PFSK-1 (cell line): ENCODE measurements around the gene TTLL10.

Experiments
- FOXP2 ChIP-seq: optimal IDR thresholded peaks from 2 replicates; pipeline ENCODE3; 2011; ENCODE audit warnings: borderline replicate concordance, control low read depth, inconsistent platforms; ENCODE audit not compliant: insufficient read depth; ENCODE audit errors: extremely low read length, extremely low read depth
- POLR2AphosphoS5 ChIP-seq: IDR thresholded peaks from 2 replicates; pipeline ENCODE4 v1.6.1; 2012; ENCODE audit warnings: low read depth, mild to moderate bottlenecking, control low read depth, low read length, moderate library complexity
- SIN3A ChIP-seq: IDR thresholded peaks from 2 replicates; pipeline ENCODE4 v1.6.1; 2012; ENCODE audit warnings: mild to moderate bottlenecking, low read length, moderate library complexity, borderline replicate concordance; ENCODE audit not compliant: insufficient read depth
- TAF1 ChIP-seq: IDR thresholded peaks from 2 replicates; pipeline ENCODE4 v1.6.1; 2012; ENCODE audit warnings: low read length, control low read depth, borderline replicate concordance; ENCODE audit not compliant: insufficient read depth
- TF ChIP-seq, protein P1 (sequence below), 2 experiments: IDR thresholded peaks; 2 replicates each; pipeline versions ENCODE4 v1.6.1 to v1.8.0; 2011 to 2012; ENCODE audit warnings: low read depth in 2 of 2, low read length in 2 of 2, control low read depth in 1 of 2, inconsistent platforms in 1 of 2, mild to moderate bottlenecking in 1 of 2, moderate library complexity in 1 of 2; ENCODE audit not compliant: insufficient read depth in 1 of 2

TTLL10 gene

DNA sequence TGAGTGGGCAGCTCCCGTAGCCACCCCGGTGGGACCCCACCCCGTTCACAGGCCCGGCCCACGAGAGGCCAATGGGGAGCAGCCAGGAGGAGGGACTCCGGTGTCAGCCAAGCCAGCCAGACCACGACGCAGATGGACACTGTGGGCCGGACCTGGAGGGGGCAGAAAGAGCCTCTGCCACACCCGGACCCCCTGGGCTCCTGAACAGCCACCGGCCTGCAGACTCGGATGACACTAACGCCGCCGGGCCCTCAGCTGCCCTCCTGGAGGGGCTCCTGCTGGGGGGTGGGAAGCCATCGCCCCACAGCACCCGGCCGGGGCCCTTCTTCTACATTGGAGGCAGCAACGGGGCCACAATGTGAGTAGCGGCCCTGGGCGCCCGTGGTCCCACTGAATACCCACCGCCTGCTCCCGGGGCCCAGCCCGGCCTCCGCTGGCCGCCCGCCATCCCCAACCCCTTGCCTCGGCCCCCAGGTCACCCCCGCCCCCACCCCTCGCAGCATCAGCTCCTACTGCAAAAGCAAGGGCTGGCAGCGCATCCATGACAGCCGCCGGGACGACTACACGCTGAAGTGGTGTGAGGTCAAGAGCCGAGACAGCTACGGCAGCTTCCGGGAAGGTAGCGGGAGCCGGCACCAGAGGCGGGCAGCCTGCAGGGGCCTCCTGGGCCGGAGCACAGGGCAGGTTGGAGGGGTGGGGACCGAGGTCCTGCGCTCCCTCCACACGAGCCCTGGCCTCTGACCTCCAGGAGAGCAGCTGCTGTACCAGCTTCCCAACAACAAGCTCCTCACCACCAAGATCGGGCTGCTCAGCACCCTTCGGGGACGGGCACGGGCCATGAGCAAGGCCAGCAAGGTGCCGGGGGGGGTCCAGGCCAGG, 6.5 kb downstream of the TTLL10 start:
- TF ChIP-seq FOXP2 (no peak), SIN3A (no peak), TAF1 (no peak), POLR2AphosphoS5 (no peak)
- TF ChIP-seq, protein P1, sequence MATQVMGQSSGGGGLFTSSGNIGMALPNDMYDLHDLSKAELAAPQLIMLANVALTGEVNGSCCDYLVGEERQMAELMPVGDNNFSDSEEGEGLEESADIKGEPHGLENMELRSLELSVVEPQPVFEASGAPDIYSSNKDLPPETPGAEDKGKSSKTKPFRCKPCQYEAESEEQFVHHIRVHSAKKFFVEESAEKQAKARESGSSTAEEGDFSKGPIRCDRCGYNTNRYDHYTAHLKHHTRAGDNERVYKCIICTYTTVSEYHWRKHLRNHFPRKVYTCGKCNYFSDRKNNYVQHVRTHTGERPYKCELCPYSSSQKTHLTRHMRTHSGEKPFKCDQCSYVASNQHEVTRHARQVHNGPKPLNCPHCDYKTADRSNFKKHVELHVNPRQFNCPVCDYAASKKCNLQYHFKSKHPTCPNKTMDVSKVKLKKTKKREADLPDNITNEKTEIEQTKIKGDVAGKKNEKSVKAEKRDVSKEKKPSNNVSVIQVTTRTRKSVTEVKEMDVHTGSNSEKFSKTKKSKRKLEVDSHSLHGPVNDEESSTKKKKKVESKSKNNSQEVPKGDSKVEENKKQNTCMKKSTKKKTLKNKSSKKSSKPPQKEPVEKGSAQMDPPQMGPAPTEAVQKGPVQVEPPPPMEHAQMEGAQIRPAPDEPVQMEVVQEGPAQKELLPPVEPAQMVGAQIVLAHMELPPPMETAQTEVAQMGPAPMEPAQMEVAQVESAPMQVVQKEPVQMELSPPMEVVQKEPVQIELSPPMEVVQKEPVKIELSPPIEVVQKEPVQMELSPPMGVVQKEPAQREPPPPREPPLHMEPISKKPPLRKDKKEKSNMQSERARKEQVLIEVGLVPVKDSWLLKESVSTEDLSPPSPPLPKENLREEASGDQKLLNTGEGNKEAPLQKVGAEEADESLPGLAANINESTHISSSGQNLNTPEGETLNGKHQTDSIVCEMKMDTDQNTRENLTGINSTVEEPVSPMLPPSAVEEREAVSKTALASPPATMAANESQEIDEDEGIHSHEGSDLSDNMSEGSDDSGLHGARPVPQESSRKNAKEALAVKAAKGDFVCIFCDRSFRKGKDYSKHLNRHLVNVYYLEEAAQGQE (IDR thresholded peaks at IDR 0.05; ENCODE audit: insufficient read depth in 1 of 2, low read depth in 2 of 2, low read length in 2 of 2): no peak

DNA sequence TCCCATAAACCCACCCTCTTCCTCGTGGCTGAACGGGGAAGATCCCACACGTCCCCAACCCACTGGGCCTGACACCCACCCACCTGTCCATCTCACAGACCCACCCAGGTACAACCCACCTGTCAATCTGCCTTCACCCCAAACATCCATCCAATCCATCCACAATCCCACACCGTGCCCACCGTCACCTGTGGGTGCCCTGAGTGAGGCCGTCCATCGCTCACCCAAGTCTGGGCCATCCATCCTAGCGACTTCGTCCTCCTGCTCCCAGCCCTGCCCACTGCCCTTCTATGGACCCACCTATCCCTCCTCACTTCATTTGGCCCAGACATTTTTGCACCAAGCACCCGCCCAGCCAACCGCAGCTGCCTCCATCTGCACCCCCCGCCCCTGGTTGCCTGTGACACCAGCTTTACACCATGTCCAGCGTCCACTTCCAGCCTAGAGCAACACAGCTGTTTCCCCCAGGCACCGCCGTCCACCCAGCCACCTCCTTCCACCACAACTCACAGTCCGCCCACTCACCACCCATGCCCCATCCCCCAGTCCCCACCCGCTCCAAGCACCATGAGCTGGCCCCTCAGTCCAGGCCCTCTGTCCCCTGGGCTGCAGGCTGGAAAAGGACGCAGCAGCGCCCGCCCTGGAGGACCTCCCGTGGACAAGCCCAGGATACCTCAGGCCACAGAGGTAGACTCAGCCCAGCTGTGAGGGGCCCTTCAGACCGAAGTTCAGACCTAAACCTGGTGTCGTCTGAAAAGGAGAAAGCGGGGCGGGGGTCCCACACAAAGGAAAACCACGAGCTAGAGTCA, 7.7 kb downstream of the TTLL10 start:
- TF ChIP-seq TAF1: no peak
- TF ChIP-seq, protein P1 (IDR thresholded peaks at IDR 0.05; ENCODE audit: insufficient read depth in 1 of 2, low read depth in 2 of 2, low read length in 2 of 2): no peak
- no peak for TF ChIP-seq FOXP2
- no peak for TF ChIP-seq SIN3A
- no peak for TF ChIP-seq POLR2AphosphoS5

DNA sequence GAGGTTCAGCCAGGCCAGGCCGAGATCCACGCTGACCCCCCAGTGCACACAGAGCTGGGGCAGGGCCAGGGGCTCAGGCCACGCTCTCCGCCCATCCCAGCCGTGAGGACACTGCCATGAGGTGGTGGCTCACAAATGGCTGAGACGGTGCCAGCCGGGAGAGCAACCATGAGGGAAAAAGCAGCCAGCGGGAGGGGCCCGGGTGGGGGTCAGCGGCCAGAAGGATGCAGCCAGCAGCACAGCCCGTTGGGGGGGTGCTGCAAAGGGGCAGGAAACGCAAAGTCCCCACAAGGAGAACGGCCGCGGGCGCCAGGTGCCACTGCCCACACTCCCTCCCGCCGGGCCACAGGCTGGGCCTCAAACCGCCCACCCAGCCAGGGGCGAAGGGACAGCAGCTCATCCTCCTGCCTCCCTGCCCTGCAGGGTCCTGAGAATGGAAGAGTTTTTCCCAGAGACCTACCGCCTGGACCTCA, 8.3 kb downstream of the TTLL10 start:
- no peak for TF ChIP-seq FOXP2
- TF ChIP-seq, protein P1 (IDR thresholded peaks at IDR 0.05; ENCODE audit: insufficient read depth in 1 of 2, low read depth in 2 of 2, low read length in 2 of 2): no peak
- no peak for TF ChIP-seq POLR2AphosphoS5
- no peak for TF ChIP-seq TAF1
- no peak for TF ChIP-seq SIN3A

DNA sequence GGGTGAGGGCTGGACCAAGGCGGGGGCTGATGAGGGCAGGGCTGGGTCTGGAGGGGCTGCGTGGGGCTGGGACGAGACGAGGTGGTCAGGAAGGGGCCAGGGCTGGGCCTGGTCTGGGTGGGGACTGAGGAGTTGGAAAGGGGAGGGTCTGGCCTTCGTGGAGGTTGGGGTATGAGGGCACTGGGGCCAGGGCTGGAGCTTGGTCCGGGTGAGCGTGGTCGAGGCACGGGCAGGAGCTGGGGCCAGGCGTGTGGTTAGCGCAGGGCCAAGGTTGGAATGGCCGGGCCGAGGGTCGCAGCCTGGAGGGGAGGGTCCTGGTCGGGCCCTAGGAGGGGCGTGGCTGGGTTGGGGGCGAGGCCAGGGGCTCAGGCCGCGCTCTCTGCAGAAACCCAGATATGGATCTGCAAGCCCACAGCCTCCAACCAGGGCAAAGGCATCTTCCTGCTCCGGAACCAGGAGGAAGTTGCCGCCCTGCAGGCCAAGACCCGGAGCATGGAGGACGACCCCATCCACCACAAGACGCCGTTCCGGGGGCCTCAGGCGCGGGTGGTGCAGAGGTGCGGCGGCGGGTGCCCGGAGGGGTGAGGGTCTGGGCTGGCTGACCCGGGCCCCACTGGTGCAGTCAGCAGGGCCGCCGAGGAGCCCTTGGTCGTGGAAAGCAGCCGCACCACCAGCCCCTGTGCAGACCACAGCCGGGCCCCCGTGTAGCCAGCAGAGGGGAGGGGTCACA, 9.0 kb downstream of the TTLL10 start:
- TF ChIP-seq FOXP2 (no peak), SIN3A (no peak), TAF1 (no peak), POLR2AphosphoS5 (no peak)
- TF ChIP-seq, protein P1 (IDR thresholded peaks at IDR 0.05; ENCODE audit: insufficient read depth in 1 of 2, low read depth in 2 of 2, low read length in 2 of 2): no peak
